AG04450 (cell line): ENCODE results near the gene JAM3. TPM values are rescaled to one million over a fixed set of nuclear protein-coding genes. Genes with fewer than 3 reads are reported as not detected.

Source experiments
- CTCF ChIA-PET: fragments of 300-600, 350-600 bp; formaldehyde crosslinking; extraction: SDS; loops from one replicate; lab custom pipeline; 2022; ENCODE audit warnings: antibody characterized with exemption, inconsistent platforms; lab: Charles Lee
- POLR2A ChIA-PET: fragments of 350-600 bp; formaldehyde crosslinking; extraction: SDS; loops from one replicate; lab custom pipeline; 2021; ENCODE audit warnings: antibody characterized with exemption, inconsistent platforms; lab: Yijun Ruan, JAX
- DNase-seq: peaks from one replicate; pipeline ENCODE4 v3.0.0-alpha.2; 2011; ENCODE audit warnings: low read depth, low spot score
- H3K27ac ChIP-seq: one replicate; pipeline ENCODE4 v1.5.1; 2012; ENCODE audit warnings: low read depth, low read length, control low read depth
- H3K27me3 ChIP-seq: one replicate; pipeline ENCODE4 v1.6.0; 2012; ENCODE audit warnings: low read length; ENCODE audit not compliant: control insufficient read depth, insufficient read depth
- H3K4me3 ChIP-seq: 2 replicates; pipeline ENCODE4 v1.5.1; 2011; ENCODE audit warnings: mild to moderate bottlenecking, low read depth, low read length, control low read depth
- H3K9me3 ChIP-seq: 2 replicates; pipeline ENCODE4 v1.5.1; 2012; ENCODE audit warnings: low read length; ENCODE audit not compliant: control insufficient read depth, insufficient read depth
- CTCF ChIP-seq: IDR thresholded peaks from 2 replicates; pipeline ENCODE4 v1.5.1; 2011; ENCODE audit warnings: low read depth, low read length, control low read depth, inconsistent platforms
- polyA plus RNA-seq: library from polyadenylated mRNA; depleted of rRNA; stranded (reverse); fragments of >200 nt; gene quantifications from 2 replicates; pipeline ENCODE4 v1.2.3, GENCODE V29; 2011

Gene JAM3
- polyA plus RNA-seq, 1 experiment = 79.6 TPM

- Histone ChIP-seq H3K27me3 (no peaks in the 10 kb centered on the region), H3K4me3 (no peak overlapping the region), H3K9me3 (no peaks in the 10 kb centered on the region), H3K27ac (no peak overlapping the region)
- POLR2A ChIA-PET = no interaction called here
- no peak for DNase-seq
- CTCF ChIA-PET = interaction anchor here (1.7 to 1.9 kb wide), 2 partner anchors 23 to 66 kb away, joined by 5 to 7 read pairs; no protein-coding TSS in a partner anchor
- TF ChIP-seq CTCF = no peak
Measured at GRCh38 chr11:134116210-134116609, 47.3 kb downstream of the JAM3 start.

DNA sequence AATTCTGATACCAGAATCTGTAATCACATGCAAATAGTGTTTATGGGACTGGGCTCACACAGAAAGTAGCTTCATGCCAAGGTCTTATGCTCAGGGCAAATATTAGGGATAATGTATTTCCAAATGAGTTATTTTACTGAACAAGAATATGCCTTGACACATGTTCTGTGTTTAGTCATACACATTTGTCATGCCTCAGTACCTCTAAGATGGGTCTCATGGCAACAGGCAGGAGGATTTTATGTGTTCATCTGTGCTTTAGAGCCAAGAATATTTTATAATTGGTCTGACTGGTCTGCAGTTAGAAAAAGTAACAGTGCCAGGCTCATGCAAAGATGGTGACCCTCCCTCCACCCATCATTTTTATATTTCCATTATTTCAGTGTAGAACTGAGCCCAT, 49.1 kb downstream of the JAM3 start:
- DNase-seq = no peak
- no peak for TF ChIP-seq CTCF

GRCh38 chr11:134119094-134119493, 50.2 kb downstream of the JAM3 start:
- ChIA-PET CTCF (interaction anchor here (1.5 to 3.1 kb wide), 2 partner anchors 47 to 69 kb away, joined by 4 to 20 read pairs; no protein-coding TSS in a partner anchor), POLR2A (interaction anchor here (2.1 kb wide), 1 partner anchor 50 kb away, joined by 26 read pairs; the partner anchor contains the start of gene JAM3)
- no peak overlapping the region for H3K4me3 ChIP-seq
- peak overlapping the region; percentile 96 for H3K27ac ChIP-seq
- no peaks in the 10 kb centered on the region for H3K9me3 ChIP-seq
- peak; percentile 67 for DNase-seq
- no peaks in the 10 kb centered on the region for H3K27me3 ChIP-seq
- no peak for TF ChIP-seq CTCF

More for the DNA sequence above, 49.1 kb downstream of the JAM3 start:
- ChIA-PET CTCF (interaction anchor here (1.0 kb wide), 1 partner anchor 67 kb away, joined by 3 read pairs; no protein-coding TSS in a partner anchor), POLR2A (interaction anchor here (0.7 kb wide), 1 partner anchor 17 kb away, joined by 5 read pairs; no protein-coding TSS in a partner anchor)
- H3K27ac ChIP-seq = peak overlapping the region; percentile 49
- no peak overlapping the region for H3K4me3 ChIP-seq
- H3K27me3 ChIP-seq = no peaks in the 10 kb centered on the region
- H3K9me3 ChIP-seq = no peaks in the 10 kb centered on the region

GRCh38 chr11:134120143-134120850, 51.4 kb downstream of the JAM3 start:
- Histone ChIP-seq H3K27me3 (no peaks in the 10 kb centered on the region), H3K27ac (peak overlapping the region; percentile 96), H3K4me3 (peak overlapping the region; percentile 51), H3K9me3 (no peaks in the 10 kb centered on the region)
- CTCF ChIA-PET = interaction anchor here (0.8 to 3.1 kb wide), 4 partner anchors 15 to 70 kb away, joined by 4 to 20 read pairs (median 4); no protein-coding TSS in a partner anchor
- POLR2A ChIA-PET = interaction anchor here (1.2 to 2.1 kb wide), 3 partner anchors 51 to 129 kb away, joined by 3 to 26 read pairs (median 3); partner anchors contain the start of gene JAM3
- TF ChIP-seq CTCF = no peak
- peak; percentile 91 for DNase-seq
